ENCODE results near the gene IGF2BP2.

- TF ChIP-seq MAX (IDR thresholded peaks at IDR 0.05) (no peak), ZNF274 (IDR thresholded peaks at IDR 0.05; ENCODE audit: low read depth, low read length) (no peak), POLR2A (IDR thresholded peaks at IDR 0.05; ENCODE audit: borderline replicate concordance, extremely low read depth, insufficient read depth, insufficient read length) (no peak)
Measured at GRCh38 chr3:185639632-185640206, 185.1 kb downstream of the IGF2BP2 start.

Data from HCT116 (cell line).